ENCODE results near the gene PACRG. TPM values are rescaled to one million over a fixed set of nuclear protein-coding genes. Genes with fewer than 3 reads are reported as not detected.

The PACRG gene
- polyA plus RNA-seq, 1 donor, result 1.5 TPM

GRCh38 chr6:163323274-163323673 lies 595.5 kb downstream of the PACRG start:
- Histone ChIP-seq H3K4me3 (ENCODE audit: low read length) (no peak overlapping the region), H3K4me1 (ENCODE audit: control insufficient read depth, insufficient read depth, low read length) (no peaks in the 10 kb centered on the region), H3K36me3 (ENCODE audit: control insufficient read depth, insufficient read depth, low read length) (no peaks in the 10 kb centered on the region), H3K27me3 (ENCODE audit: control insufficient read depth, insufficient read depth, low read length) (peaks cover 11% of the 10 kb centered on the region), H3K27ac (ENCODE audit: low read length) (no peak overlapping the region), H3K9me3 (ENCODE audit: control insufficient read depth, low read depth, low read length) (no peaks in the 10 kb centered on the region)
- no CpG with 5 or more reads among the region's 13 CpGs for WGBS (ENCODE audit: insufficient coverage, low lambda C conversion rate)
- DNase-seq, result no peak

- Histone ChIP-seq H3K4me1 (ENCODE audit: control insufficient read depth, insufficient read depth, low read length) (no peaks in the 10 kb centered on the region), H3K27me3 (ENCODE audit: control insufficient read depth, insufficient read depth, low read length) (peaks cover 11% of the 10 kb centered on the region), H3K9me3 (ENCODE audit: control insufficient read depth, low read depth, low read length) (no peaks in the 10 kb centered on the region), H3K27ac (ENCODE audit: low read length) (no peak overlapping the region), H3K4me3 (ENCODE audit: low read length) (no peak overlapping the region), H3K36me3 (ENCODE audit: control insufficient read depth, insufficient read depth, low read length) (no peaks in the 10 kb centered on the region)
- no peak for DNase-seq
- WGBS (ENCODE audit: insufficient coverage, low lambda C conversion rate), result 100% methylated on average over 3 of the region's 7 CpGs
Measured at GRCh38 chr6:163323705-163324104, 595.9 kb downstream of the PACRG start.

- H3K4me3 ChIP-seq (ENCODE audit: low read length), result no peak overlapping the region
- no peaks in the 10 kb centered on the region for H3K9me3 ChIP-seq (ENCODE audit: control insufficient read depth, low read depth, low read length)
- no peaks in the 10 kb centered on the region for H3K36me3 ChIP-seq (ENCODE audit: control insufficient read depth, insufficient read depth, low read length)
- no peak for DNase-seq
- H3K27me3 ChIP-seq (ENCODE audit: control insufficient read depth, insufficient read depth, low read length), result peaks cover 11% of the 10 kb centered on the region
- no peaks in the 10 kb centered on the region for H3K4me1 ChIP-seq (ENCODE audit: control insufficient read depth, insufficient read depth, low read length)
- 85% methylated on average over 4 of the region's 4 CpGs for WGBS (ENCODE audit: insufficient coverage, low lambda C conversion rate)
- H3K27ac ChIP-seq (ENCODE audit: low read length), result no peak overlapping the region
Measured at GRCh38 chr6:163324326-163324687, 596.5 kb downstream of the PACRG start.

GRCh38 chr6:163324688-163325389 lies 597.1 kb downstream of the PACRG start:
- peaks cover 11% of the 10 kb centered on the region for H3K27me3 ChIP-seq (ENCODE audit: control insufficient read depth, insufficient read depth, low read length)
- no peak for DNase-seq
- no peak overlapping the region for H3K4me3 ChIP-seq (ENCODE audit: low read length)
- no peaks in the 10 kb centered on the region for H3K9me3 ChIP-seq (ENCODE audit: control insufficient read depth, low read depth, low read length)
- no CpG with 5 or more reads among the region's 10 CpGs for WGBS (ENCODE audit: insufficient coverage, low lambda C conversion rate)
- no peaks in the 10 kb centered on the region for H3K4me1 ChIP-seq (ENCODE audit: control insufficient read depth, insufficient read depth, low read length)
- H3K27ac ChIP-seq (ENCODE audit: low read length), result no peak overlapping the region
- no peaks in the 10 kb centered on the region for H3K36me3 ChIP-seq (ENCODE audit: control insufficient read depth, insufficient read depth, low read length)

- no peaks in the 10 kb centered on the region for H3K4me1 ChIP-seq (ENCODE audit: control insufficient read depth, insufficient read depth, low read length)
- no peak for DNase-seq
- H3K27me3 ChIP-seq (ENCODE audit: control insufficient read depth, insufficient read depth, low read length), result peaks cover 11% of the 10 kb centered on the region
- 100% methylated on average over 2 of the region's 4 CpGs for WGBS (ENCODE audit: insufficient coverage, low lambda C conversion rate)
- no peak overlapping the region for H3K4me3 ChIP-seq (ENCODE audit: low read length)
- H3K36me3 ChIP-seq (ENCODE audit: control insufficient read depth, insufficient read depth, low read length), result no peaks in the 10 kb centered on the region
- H3K9me3 ChIP-seq (ENCODE audit: control insufficient read depth, low read depth, low read length), result no peaks in the 10 kb centered on the region
- H3K27ac ChIP-seq (ENCODE audit: low read length), result no peak overlapping the region
Measured at GRCh38 chr6:163325390-163325784, 597.6 kb downstream of the PACRG start.

GRCh38 chr6:163327165-163327880 lies 599.5 kb downstream of the PACRG start:
- Histone ChIP-seq H3K4me1 (ENCODE audit: control insufficient read depth, insufficient read depth, low read length) (no peaks in the 10 kb centered on the region), H3K36me3 (ENCODE audit: control insufficient read depth, insufficient read depth, low read length) (no peaks in the 10 kb centered on the region), H3K27me3 (ENCODE audit: control insufficient read depth, insufficient read depth, low read length) (peaks cover 11% of the 10 kb centered on the region), H3K27ac (ENCODE audit: low read length) (no peak overlapping the region), H3K9me3 (ENCODE audit: control insufficient read depth, low read depth, low read length) (no peaks in the 10 kb centered on the region), H3K4me3 (ENCODE audit: low read length) (no peak overlapping the region)
- WGBS (ENCODE audit: insufficient coverage, low lambda C conversion rate), result 80% methylated on average over 1 of the region's 9 CpGs
- no peak for DNase-seq

- DNase-seq, result no peak
- Histone ChIP-seq H3K27ac (ENCODE audit: low read length) (no peak overlapping the region), H3K9me3 (ENCODE audit: control insufficient read depth, low read depth, low read length) (no peaks in the 10 kb centered on the region), H3K27me3 (ENCODE audit: control insufficient read depth, insufficient read depth, low read length) (peaks cover 9% of the 10 kb centered on the region), H3K36me3 (ENCODE audit: control insufficient read depth, insufficient read depth, low read length) (no peaks in the 10 kb centered on the region), H3K4me1 (ENCODE audit: control insufficient read depth, insufficient read depth, low read length) (no peaks in the 10 kb centered on the region), H3K4me3 (ENCODE audit: low read length) (no peak overlapping the region)
- WGBS (ENCODE audit: insufficient coverage, low lambda C conversion rate), result no CpG with 5 or more reads among the region's 8 CpGs
Measured at GRCh38 chr6:163327921-163328320, 600.1 kb downstream of the PACRG start.

- Histone ChIP-seq H3K9me3 (ENCODE audit: control insufficient read depth, low read depth, low read length) (no peaks in the 10 kb centered on the region), H3K4me1 (ENCODE audit: control insufficient read depth, insufficient read depth, low read length) (no peaks in the 10 kb centered on the region), H3K27me3 (ENCODE audit: control insufficient read depth, insufficient read depth, low read length) (peaks cover 7% of the 10 kb centered on the region), H3K36me3 (ENCODE audit: control insufficient read depth, insufficient read depth, low read length) (no peaks in the 10 kb centered on the region), H3K27ac (ENCODE audit: low read length) (no peak overlapping the region), H3K4me3 (ENCODE audit: low read length) (no peak overlapping the region)
- WGBS (ENCODE audit: insufficient coverage, low lambda C conversion rate), result 100% methylated on average over 2 of the region's 11 CpGs
- DNase-seq, result no peak
Measured at GRCh38 chr6:163328411-163328810, 600.6 kb downstream of the PACRG start.

GRCh38 chr6:163329991-163330390 lies 602.2 kb downstream of the PACRG start:
- H3K27me3 ChIP-seq (ENCODE audit: control insufficient read depth, insufficient read depth, low read length), result peaks cover 2% of the 10 kb centered on the region
- no peak overlapping the region for H3K27ac ChIP-seq (ENCODE audit: low read length)
- H3K4me1 ChIP-seq (ENCODE audit: control insufficient read depth, insufficient read depth, low read length), result no peaks in the 10 kb centered on the region
- whole genome bisulfite sequencing (ENCODE audit: insufficient coverage, low lambda C conversion rate), result no CpG with 5 or more reads among the region's 9 CpGs
- DNase-seq, result no peak
- no peak overlapping the region for H3K4me3 ChIP-seq (ENCODE audit: low read length)
- no peaks in the 10 kb centered on the region for H3K9me3 ChIP-seq (ENCODE audit: control insufficient read depth, low read depth, low read length)
- no peaks in the 10 kb centered on the region for H3K36me3 ChIP-seq (ENCODE audit: control insufficient read depth, insufficient read depth, low read length)

GRCh38 chr6:163331245-163331644 lies 603.5 kb downstream of the PACRG start:
- H3K4me1 ChIP-seq (ENCODE audit: control insufficient read depth, insufficient read depth, low read length), result no peaks in the 10 kb centered on the region
- no peaks in the 10 kb centered on the region for H3K36me3 ChIP-seq (ENCODE audit: control insufficient read depth, insufficient read depth, low read length)
- no peaks in the 10 kb centered on the region for H3K9me3 ChIP-seq (ENCODE audit: control insufficient read depth, low read depth, low read length)
- no peak overlapping the region for H3K4me3 ChIP-seq (ENCODE audit: low read length)
- no peak for DNase-seq
- H3K27me3 ChIP-seq (ENCODE audit: control insufficient read depth, insufficient read depth, low read length), result no peaks in the 10 kb centered on the region
- no peak overlapping the region for H3K27ac ChIP-seq (ENCODE audit: low read length)
- WGBS (ENCODE audit: insufficient coverage, low lambda C conversion rate), result 100% methylated on average over 1 of the region's 9 CpGs

GRCh38 chr6:163332575-163332974 lies 604.8 kb downstream of the PACRG start:
- Histone ChIP-seq H3K4me1 (ENCODE audit: control insufficient read depth, insufficient read depth, low read length) (no peaks in the 10 kb centered on the region), H3K4me3 (ENCODE audit: low read length) (no peak overlapping the region), H3K27ac (ENCODE audit: low read length) (no peak overlapping the region), H3K27me3 (ENCODE audit: control insufficient read depth, insufficient read depth, low read length) (no peaks in the 10 kb centered on the region), H3K9me3 (ENCODE audit: control insufficient read depth, low read depth, low read length) (no peaks in the 10 kb centered on the region), H3K36me3 (ENCODE audit: control insufficient read depth, insufficient read depth, low read length) (no peaks in the 10 kb centered on the region)
- DNase-seq, result no peak
- WGBS (ENCODE audit: insufficient coverage, low lambda C conversion rate), result no CpG with 5 or more reads among the region's 7 CpGs
